GM19328 (cell line): Measurements from ENCODE around the gene MYO15B.

Experiments used
- ATAC-seq: cut with Tn5 transposase; IDR thresholded peaks from one replicate; pipeline ENCODE4 v1.9.1; 2021; ENCODE audit warnings: mild to moderate bottlenecking, moderate library complexity; ENCODE audit not compliant: unreplicated experiment

Gene MYO15B

GRCh38 chr17:75601057-75601987 lies 13.7 kb downstream of the MYO15B start:
- no peak for ATAC-seq

- no peak for ATAC-seq
These were observed 15.0 kb downstream of the MYO15B start for GRCh38 chr17:75602644-75603043.

GRCh38 chr17:75603123-75603522 lies 15.5 kb downstream of the MYO15B start:
- no peak for ATAC-seq

GRCh38 chr17:75604034-75604695 lies 16.6 kb downstream of the MYO15B start:
- ATAC-seq = no peak

GRCh38 chr17:75605790-75606189 lies 18.2 kb downstream of the MYO15B start:
- ATAC-seq = no peak

- ATAC-seq = no peak
These were observed 19.5 kb downstream of the MYO15B start for GRCh38 chr17:75607086-75607485.

- ATAC-seq = no peak
These were observed 22.7 kb downstream of the MYO15B start for GRCh38 chr17:75610103-75610984.

- no peak for ATAC-seq
These were observed 24.3 kb downstream of the MYO15B start for GRCh38 chr17:75611851-75612429.

- ATAC-seq = no peak
These were observed 25.5 kb downstream of the MYO15B start for GRCh38 chr17:75612906-75613626.

- no peak for ATAC-seq
These were observed 26.4 kb downstream of the MYO15B start for GRCh38 chr17:75614006-75614405.

- ATAC-seq = no peak
These were observed 27.1 kb downstream of the MYO15B start for GRCh38 chr17:75614556-75615270.

GRCh38 chr17:75615301-75615700 lies 27.7 kb downstream of the MYO15B start:
- ATAC-seq = no peak

- ATAC-seq = no peak
These were observed 29.0 kb downstream of the MYO15B start for GRCh38 chr17:75616521-75617122.

- ATAC-seq = no peak
These were observed 29.6 kb downstream of the MYO15B start for GRCh38 chr17:75617218-75617617.

- no peak for ATAC-seq
These were observed 30.1 kb downstream of the MYO15B start for GRCh38 chr17:75617675-75618074.

GRCh38 chr17:75619506-75620431 lies 32.2 kb downstream of the MYO15B start:
- ATAC-seq = no peak

GRCh38 chr17:75621489-75621888 lies 33.9 kb downstream of the MYO15B start:
- no peak for ATAC-seq

- ATAC-seq = no peak
These were observed 34.5 kb downstream of the MYO15B start for GRCh38 chr17:75622076-75622475.
